Measurements from ENCODE around the gene ZNF37A. TPM values are rescaled to one million over a fixed set of nuclear protein-coding genes. Genes with fewer than 3 reads are reported as not detected.

Gene ZNF37A
- 12.2 and 14.6 TPM in 2 replicates for total RNA-seq (2014; rRNA removed; shearing (Covaris generic))
- 5.7 and 8.7 TPM in 2 replicates for polyA plus RNA-seq (2016; fragmentation: Nextera tagmentation; extraction: Ambion mirVana)
- long read RNA-seq, partial matches to known transcripts = 0 of 2 reads
- long read RNA-seq, other reads (novel, unspliced or antisense) = 2 of 2 reads

DNA sequence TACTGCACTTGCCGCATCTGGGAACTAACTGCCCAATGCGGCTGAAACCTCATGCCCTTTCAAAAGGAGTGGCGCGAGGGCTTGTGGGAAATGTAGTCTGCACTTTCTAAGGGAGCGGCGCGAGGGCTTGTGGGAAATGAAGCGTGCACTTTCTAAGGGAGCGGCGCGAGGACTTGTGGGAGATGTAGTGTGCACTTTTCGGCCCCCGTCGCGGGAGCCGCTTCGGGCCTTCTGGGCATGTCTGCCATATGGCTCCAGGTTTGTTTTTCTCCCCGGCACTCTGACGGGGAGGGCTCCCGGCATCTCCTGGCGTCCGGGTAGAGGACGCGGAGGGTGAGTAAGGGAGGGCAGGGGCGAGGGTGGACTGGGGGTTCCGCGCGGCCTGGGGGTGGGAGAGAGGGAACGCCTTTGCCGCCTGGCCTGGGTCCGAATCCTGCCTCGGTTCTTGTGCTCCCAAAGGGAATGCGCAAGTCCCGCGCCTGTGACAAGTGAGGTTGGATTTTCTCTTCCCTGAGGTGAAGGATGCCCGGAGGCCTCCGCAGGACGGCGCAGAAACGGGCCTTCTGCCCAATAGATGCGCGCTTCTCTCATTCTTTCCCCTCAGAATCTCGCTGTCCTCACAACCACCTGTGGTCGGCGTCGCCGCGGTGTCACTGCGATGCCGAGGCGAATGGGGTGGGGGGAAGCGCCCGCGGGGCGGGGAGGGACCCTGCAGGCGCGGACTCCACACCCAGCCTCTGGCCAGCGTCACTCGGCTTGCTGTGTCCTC is at the start of gene ZNF37A:
Gene ZNF37A (plus strand): TSS at position 180 of the 769 bp plus-strand sequence. CDS start 2,281 bp downstream, outside the sequence.
- Histone ChIP-seq H3K36me3 (ENCODE audit: insufficient read depth) (0 out of 2 replicates have a peak, but pooled peaks cover 4% of the 10 kb centered on the region), H4K20me1 (replicated peaks; ENCODE audit: insufficient read depth) (no peaks in the 10 kb centered on the region), H3F3A (replicated peaks; ENCODE audit: low read depth) (no peaks in the 10 kb centered on the region), H3K9me2 (ENCODE audit: insufficient read depth) (no peaks in the 10 kb centered on the region), H3K4me3 (peak within 1 kb of the TSS; percentile 73), H3K27ac (ENCODE audit: low read depth) (no peak within 1 kb of the TSS), H3K27me3 (ENCODE audit: insufficient read depth) (no peaks in the 10 kb centered on the region), H2AFZ (peak within 1 kb of the TSS; percentile 96), H3K4me2 (peak within 1 kb of the TSS; percentile 92), H3K79me2 (replicated peaks; ENCODE audit: insufficient read depth) (no peaks in the 10 kb centered on the region), H3K4me1 (ENCODE audit: insufficient read depth) (no peaks in the 10 kb centered on the region)
- Mint-ChIP-seq H3K27ac (no peak within 1 kb of the TSS), H3K27me3 (ENCODE audit: insufficient read depth, low read depth, poor library complexity) (peaks cover 16% of the 10 kb centered on the region), H3K4me3 (peak within 1 kb of the TSS; percentile 84), H3K36me3 (ENCODE audit: low read depth) (peaks cover 59% of the 10 kb centered on the region), H3K9me3 (peaks cover 59% of the 10 kb centered on the region), H3K4me1 (peaks cover 10% of the 10 kb centered on the region; the same call in 1 of the 3 replicates)
- no peak for TF ChIP-seq EZH2 (IDR thresholded peaks at IDR 0.05; ENCODE audit: low read depth, unreplicated experiment)
- peak; percentile 57 for TF ChIP-seq POLR2AphosphoS5 (IDR thresholded peaks at IDR 0.05; ENCODE audit: low read depth)
- TF ChIP-seq, protein P1, sequence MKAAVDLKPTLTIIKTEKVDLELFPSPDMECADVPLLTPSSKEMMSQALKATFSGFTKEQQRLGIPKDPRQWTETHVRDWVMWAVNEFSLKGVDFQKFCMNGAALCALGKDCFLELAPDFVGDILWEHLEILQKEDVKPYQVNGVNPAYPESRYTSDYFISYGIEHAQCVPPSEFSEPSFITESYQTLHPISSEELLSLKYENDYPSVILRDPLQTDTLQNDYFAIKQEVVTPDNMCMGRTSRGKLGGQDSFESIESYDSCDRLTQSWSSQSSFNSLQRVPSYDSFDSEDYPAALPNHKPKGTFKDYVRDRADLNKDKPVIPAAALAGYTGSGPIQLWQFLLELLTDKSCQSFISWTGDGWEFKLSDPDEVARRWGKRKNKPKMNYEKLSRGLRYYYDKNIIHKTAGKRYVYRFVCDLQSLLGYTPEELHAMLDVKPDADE (IDR thresholded peaks at IDR 0.05) = peak; percentile 93
- no peak for TF ChIP-seq EZH2phosphoT487 (IDR thresholded peaks at IDR 0.05; ENCODE audit: unreplicated experiment)
- no peak for TF ChIP-seq ZNF331 (CRISPR knock-in tag; IDR thresholded peaks at IDR 0.05; ENCODE audit: low read depth)
- no peak for TF ChIP-seq STAT1 (IDR thresholded peaks at IDR 0.05; ENCODE audit: unreplicated experiment)
- TF ChIP-seq ZNF114 (CRISPR knock-in tag; IDR thresholded peaks at IDR 0.05) = no peak
- TF ChIP-seq JUNB (IDR thresholded peaks at IDR 0.05; ENCODE audit: unreplicated experiment) = no peak
- 0 out of 2 replicates have a peak, but pooled peaks have one; percentile 45 for TF ChIP-seq CREB1 (CRISPR knock-in tag; IDR thresholded peaks at IDR 0.05; ENCODE audit: low read depth)
- TF ChIP-seq NANOG (IDR thresholded peaks at IDR 0.05; ENCODE audit: borderline replicate concordance) = no peak
- TF ChIP-seq, protein P2, sequence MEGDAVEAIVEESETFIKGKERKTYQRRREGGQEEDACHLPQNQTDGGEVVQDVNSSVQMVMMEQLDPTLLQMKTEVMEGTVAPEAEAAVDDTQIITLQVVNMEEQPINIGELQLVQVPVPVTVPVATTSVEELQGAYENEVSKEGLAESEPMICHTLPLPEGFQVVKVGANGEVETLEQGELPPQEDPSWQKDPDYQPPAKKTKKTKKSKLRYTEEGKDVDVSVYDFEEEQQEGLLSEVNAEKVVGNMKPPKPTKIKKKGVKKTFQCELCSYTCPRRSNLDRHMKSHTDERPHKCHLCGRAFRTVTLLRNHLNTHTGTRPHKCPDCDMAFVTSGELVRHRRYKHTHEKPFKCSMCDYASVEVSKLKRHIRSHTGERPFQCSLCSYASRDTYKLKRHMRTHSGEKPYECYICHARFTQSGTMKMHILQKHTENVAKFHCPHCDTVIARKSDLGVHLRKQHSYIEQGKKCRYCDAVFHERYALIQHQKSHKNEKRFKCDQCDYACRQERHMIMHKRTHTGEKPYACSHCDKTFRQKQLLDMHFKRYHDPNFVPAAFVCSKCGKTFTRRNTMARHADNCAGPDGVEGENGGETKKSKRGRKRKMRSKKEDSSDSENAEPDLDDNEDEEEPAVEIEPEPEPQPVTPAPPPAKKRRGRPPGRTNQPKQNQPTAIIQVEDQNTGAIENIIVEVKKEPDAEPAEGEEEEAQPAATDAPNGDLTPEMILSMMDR (conservative IDR thresholded peaks at IDR 0.05; ENCODE audit: low read depth in 2 of 2) = no peak
- TF ChIP-seq, protein P3, sequence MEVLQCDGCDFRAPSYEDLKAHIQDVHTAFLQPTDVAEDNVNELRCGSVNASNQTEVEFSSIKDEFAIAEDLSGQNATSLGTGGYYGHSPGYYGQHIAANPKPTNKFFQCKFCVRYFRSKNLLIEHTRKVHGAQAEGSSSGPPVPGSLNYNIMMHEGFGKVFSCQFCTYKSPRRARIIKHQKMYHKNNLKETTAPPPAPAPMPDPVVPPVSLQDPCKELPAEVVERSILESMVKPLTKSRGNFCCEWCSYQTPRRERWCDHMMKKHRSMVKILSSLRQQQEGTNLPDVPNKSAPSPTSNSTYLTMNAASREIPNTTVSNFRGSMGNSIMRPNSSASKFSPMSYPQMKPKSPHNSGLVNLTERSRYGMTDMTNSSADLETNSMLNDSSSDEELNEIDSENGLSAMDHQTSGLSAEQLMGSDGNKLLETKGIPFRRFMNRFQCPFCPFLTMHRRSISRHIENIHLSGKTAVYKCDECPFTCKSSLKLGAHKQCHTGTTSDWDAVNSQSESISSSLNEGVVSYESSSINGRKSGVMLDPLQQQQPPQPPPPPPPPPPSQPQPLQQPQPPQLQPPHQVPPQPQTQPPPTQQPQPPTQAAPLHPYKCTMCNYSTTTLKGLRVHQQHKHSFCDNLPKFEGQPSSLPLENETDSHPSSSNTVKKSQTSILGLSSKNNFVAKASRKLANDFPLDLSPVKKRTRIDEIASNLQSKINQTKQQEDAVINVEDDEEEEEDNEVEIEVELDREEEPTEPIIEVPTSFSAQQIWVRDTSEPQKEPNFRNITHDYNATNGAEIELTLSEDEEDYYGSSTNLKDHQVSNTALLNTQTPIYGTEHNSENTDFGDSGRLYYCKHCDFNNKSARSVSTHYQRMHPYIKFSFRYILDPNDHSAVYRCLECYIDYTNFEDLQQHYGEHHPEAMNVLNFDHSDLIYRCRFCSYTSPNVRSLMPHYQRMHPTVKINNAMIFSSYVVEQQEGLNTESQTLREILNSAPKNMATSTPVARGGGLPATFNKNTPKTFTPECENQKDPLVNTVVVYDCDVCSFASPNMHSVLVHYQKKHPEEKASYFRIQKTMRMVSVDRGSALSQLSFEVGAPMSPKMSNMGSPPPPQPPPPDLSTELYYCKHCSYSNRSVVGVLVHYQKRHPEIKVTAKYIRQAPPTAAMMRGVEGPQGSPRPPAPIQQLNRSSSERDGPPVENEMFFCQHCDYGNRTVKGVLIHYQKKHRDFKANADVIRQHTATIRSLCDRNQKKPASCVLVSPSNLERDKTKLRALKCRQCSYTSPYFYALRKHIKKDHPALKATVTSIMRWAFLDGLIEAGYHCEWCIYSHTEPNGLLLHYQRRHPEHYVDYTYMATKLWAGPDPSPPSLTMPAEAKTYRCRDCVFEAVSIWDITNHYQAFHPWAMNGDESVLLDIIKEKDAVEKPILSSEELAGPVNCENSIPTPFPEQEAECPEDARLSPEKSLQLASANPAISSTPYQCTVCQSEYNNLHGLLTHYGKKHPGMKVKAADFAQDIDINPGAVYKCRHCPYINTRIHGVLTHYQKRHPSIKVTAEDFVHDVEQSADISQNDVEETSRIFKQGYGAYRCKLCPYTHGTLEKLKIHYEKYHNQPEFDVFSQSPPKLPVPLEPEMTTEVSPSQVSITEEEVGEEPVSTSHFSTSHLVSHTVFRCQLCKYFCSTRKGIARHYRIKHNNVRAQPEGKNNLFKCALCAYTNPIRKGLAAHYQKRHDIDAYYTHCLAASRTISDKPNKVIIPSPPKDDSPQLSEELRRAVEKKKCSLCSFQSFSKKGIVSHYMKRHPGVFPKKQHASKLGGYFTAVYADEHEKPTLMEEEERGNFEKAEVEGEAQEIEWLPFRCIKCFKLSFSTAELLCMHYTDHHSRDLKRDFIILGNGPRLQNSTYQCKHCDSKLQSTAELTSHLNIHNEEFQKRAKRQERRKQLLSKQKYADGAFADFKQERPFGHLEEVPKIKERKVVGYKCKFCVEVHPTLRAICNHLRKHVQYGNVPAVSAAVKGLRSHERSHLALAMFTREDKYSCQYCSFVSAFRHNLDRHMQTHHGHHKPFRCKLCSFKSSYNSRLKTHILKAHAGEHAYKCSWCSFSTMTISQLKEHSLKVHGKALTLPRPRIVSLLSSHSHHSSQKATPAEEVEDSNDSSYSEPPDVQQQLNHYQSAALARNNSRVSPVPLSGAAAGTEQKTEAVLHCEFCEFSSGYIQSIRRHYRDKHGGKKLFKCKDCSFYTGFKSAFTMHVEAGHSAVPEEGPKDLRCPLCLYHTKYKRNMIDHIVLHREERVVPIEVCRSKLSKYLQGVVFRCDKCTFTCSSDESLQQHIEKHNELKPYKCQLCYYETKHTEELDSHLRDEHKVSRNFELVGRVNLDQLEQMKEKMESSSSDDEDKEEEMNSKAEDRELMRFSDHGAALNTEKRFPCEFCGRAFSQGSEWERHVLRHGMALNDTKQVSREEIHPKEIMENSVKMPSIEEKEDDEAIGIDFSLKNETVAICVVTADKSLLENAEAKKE (CRISPR knock-in tag; IDR thresholded peaks at IDR 0.05) = no peak
- TF ChIP-seq, protein P4, sequence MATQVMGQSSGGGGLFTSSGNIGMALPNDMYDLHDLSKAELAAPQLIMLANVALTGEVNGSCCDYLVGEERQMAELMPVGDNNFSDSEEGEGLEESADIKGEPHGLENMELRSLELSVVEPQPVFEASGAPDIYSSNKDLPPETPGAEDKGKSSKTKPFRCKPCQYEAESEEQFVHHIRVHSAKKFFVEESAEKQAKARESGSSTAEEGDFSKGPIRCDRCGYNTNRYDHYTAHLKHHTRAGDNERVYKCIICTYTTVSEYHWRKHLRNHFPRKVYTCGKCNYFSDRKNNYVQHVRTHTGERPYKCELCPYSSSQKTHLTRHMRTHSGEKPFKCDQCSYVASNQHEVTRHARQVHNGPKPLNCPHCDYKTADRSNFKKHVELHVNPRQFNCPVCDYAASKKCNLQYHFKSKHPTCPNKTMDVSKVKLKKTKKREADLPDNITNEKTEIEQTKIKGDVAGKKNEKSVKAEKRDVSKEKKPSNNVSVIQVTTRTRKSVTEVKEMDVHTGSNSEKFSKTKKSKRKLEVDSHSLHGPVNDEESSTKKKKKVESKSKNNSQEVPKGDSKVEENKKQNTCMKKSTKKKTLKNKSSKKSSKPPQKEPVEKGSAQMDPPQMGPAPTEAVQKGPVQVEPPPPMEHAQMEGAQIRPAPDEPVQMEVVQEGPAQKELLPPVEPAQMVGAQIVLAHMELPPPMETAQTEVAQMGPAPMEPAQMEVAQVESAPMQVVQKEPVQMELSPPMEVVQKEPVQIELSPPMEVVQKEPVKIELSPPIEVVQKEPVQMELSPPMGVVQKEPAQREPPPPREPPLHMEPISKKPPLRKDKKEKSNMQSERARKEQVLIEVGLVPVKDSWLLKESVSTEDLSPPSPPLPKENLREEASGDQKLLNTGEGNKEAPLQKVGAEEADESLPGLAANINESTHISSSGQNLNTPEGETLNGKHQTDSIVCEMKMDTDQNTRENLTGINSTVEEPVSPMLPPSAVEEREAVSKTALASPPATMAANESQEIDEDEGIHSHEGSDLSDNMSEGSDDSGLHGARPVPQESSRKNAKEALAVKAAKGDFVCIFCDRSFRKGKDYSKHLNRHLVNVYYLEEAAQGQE (IDR thresholded peaks at IDR 0.05; ENCODE audit: unreplicated experiment) = no peak
- peak; percentile 98 for ATAC-seq
- peak; percentile 98 for DNase-seq (ENCODE audit: low spot score)

All from GM23338 (cell line).